Tibial nerve (tissue), 4 donors: ENCODE data around the gene LFNG. TPM values are rescaled to one million over a fixed set of nuclear protein-coding genes. Genes with fewer than 3 reads are reported as not detected.

Source experiments
- DNase-seq, 2 donors: peaks; one replicate each; pipeline ENCODE4 v3.0.0-alpha.2; 2019; ENCODE audit warnings: low spot score in 2 of 2
- H3K27ac ChIP-seq, 4 donors: fragments of 200-600 bp; sonication (generic) in 3 of 4; one replicate each; pipeline ENCODE4 v1.5.1; 2017 to 2019; ENCODE audit warnings: mild to moderate bottlenecking in 1 of 4
- H3K27me3 ChIP-seq, 2 donors: fragments of 200-600 bp; sonication (generic) in 1 of 2; one replicate each; pipeline versions ENCODE4 v1.5.1 to v1.6.0; 2017 to 2019
- H3K36me3 ChIP-seq, 3 donors: fragments of 200-600 bp; sonication (generic); one replicate each; pipeline ENCODE4 v1.5.1; 2018 to 2019
- H3K4me1 ChIP-seq, 4 donors: fragments of 200-600 bp; sonication (generic) in 3 of 4; one replicate each; pipeline ENCODE4 v1.5.1; 2017 to 2019
- H3K4me3 ChIP-seq, 4 donors: fragments of 200-600 bp; sonication (generic) in 3 of 4; one replicate each; pipeline ENCODE4 v1.5.1; 2017 to 2019; ENCODE audit warnings: mild to moderate bottlenecking in 1 of 4, moderate library complexity in 1 of 4
- H3K9me3 ChIP-seq, 4 donors: fragments of 200-600 bp; sonication (generic) in 3 of 4; one replicate each; pipeline ENCODE4 v1.5.1; 2017 to 2019
- EP300 ChIP-seq, 2 donors: sonication (generic); formaldehyde crosslinking; IDR thresholded peaks; one replicate each; pipeline ENCODE4 v1.6.1; 2017; ENCODE audit warnings: antibody characterized with exemption in 2 of 2, mild to moderate bottlenecking in 1 of 2
- POLR2A ChIP-seq, 2 donors: fragments of 450-650 bp; IDR thresholded peaks; one replicate each; pipeline ENCODE4 v1.6.1; 2017; ENCODE audit warnings: antibody characterized with exemption in 2 of 2, mild to moderate bottlenecking in 2 of 2, moderate library complexity in 2 of 2
- WGBS, 2 donors: methylation state at CpG; one replicate each; pipeline ENCODE4 v1.1.5; 2018; 5-methylcytosine and 5-hydroxymethylcytosine counted together
- total RNA-seq, 4 donors: library from RNA; depleted of rRNA; stranded (reverse); fragments of >200 nt; gene quantifications; one replicate each; pipeline ENCODE4 v1.1.0, GENCODE V29; 2016
- TF ChIP-seq, protein P1 (sequence below), 5 experiments: fragments of 200-600 bp in 3 of 5; fragments of 450-650 bp in 2 of 5; sonication (generic) in 3 of 5; IDR thresholded peaks; one replicate each; pipeline ENCODE4 v1.5.1; 2016 to 2019; ENCODE audit warnings: antibody characterized with exemption in 5 of 5, mild to moderate bottlenecking in 3 of 5, moderate library complexity in 2 of 5

LFNG gene
- total RNA-seq, 4 donors from 2014 or later = 8.8 to 21.6 (median 11.3) TPM

GRCh38 chr7:2496375-2496774 lies 23.2 kb upstream of the LFNG start:
- TF ChIP-seq POLR2A (IDR thresholded peaks at IDR 0.05) (no peak), EP300 (IDR thresholded peaks at IDR 0.05) (no peak)
- TF ChIP-seq, protein P1, sequence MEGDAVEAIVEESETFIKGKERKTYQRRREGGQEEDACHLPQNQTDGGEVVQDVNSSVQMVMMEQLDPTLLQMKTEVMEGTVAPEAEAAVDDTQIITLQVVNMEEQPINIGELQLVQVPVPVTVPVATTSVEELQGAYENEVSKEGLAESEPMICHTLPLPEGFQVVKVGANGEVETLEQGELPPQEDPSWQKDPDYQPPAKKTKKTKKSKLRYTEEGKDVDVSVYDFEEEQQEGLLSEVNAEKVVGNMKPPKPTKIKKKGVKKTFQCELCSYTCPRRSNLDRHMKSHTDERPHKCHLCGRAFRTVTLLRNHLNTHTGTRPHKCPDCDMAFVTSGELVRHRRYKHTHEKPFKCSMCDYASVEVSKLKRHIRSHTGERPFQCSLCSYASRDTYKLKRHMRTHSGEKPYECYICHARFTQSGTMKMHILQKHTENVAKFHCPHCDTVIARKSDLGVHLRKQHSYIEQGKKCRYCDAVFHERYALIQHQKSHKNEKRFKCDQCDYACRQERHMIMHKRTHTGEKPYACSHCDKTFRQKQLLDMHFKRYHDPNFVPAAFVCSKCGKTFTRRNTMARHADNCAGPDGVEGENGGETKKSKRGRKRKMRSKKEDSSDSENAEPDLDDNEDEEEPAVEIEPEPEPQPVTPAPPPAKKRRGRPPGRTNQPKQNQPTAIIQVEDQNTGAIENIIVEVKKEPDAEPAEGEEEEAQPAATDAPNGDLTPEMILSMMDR (IDR thresholded peaks at IDR 0.05) = no peak
- no peak for DNase-seq
- H3K27me3 ChIP-seq = peaks cover 0 to 44% of the 10 kb centered on the region in 2 donors
- 88 to 92% methylated on average over 8 to 9 of the region's 9 CpGs for WGBS, 2 donors
- H3K9me3 ChIP-seq = no peaks in the 10 kb centered on the region
- peaks cover 0 to 24% (median 0%) of the 10 kb centered on the region in 4 donors for H3K4me1 ChIP-seq
- no peak overlapping the region for H3K27ac ChIP-seq
- H3K36me3 ChIP-seq = no peaks in the 10 kb centered on the region
- H3K4me3 ChIP-seq = no peak overlapping the region

- Histone ChIP-seq H3K9me3 (no peaks in the 10 kb centered on the region), H3K4me3 (no peak overlapping the region), H3K27ac (no peak overlapping the region), H3K4me1 (peaks cover 0 to 24% (median 0%) of the 10 kb centered on the region in 4 donors), H3K36me3 (no peaks in the 10 kb centered on the region), H3K27me3 (peaks cover 0 to 44% of the 10 kb centered on the region in 2 donors)
- TF ChIP-seq, protein P1 (IDR thresholded peaks at IDR 0.05) = no peak
- TF ChIP-seq EP300 (IDR thresholded peaks at IDR 0.05) (no peak), POLR2A (IDR thresholded peaks at IDR 0.05) (no peak)
- 94 to 95% methylated on average over 3 of the region's 3 CpGs for WGBS, 2 donors
- no peak for DNase-seq
Measured at GRCh38 chr7:2497065-2497464, 22.5 kb upstream of the LFNG start.

- H3K27ac ChIP-seq = no peak overlapping the region
- no peak for DNase-seq
- no peak overlapping the region for H3K4me3 ChIP-seq
- WGBS, 2 donors = 38 to 41% methylated on average over 21 to 24 of the region's 25 CpGs
- peaks cover 0 to 24% (median 0%) of the 10 kb centered on the region in 4 donors for H3K4me1 ChIP-seq
- TF ChIP-seq, protein P1 (IDR thresholded peaks at IDR 0.05) = no peak
- no peak for TF ChIP-seq POLR2A (IDR thresholded peaks at IDR 0.05)
- TF ChIP-seq EP300 (IDR thresholded peaks at IDR 0.05) = no peak
- H3K36me3 ChIP-seq = no peaks in the 10 kb centered on the region
- no peaks in the 10 kb centered on the region for H3K9me3 ChIP-seq
- H3K27me3 ChIP-seq = peaks cover 0 to 48% of the 10 kb centered on the region in 2 donors
Measured at GRCh38 chr7:2497500-2498336, 21.9 kb upstream of the LFNG start.

- Histone ChIP-seq H3K27me3 (peaks cover 0 to 49% of the 10 kb centered on the region in 2 donors), H3K27ac (no peak overlapping the region), H3K4me1 (peaks cover 0 to 17% (median 0%) of the 10 kb centered on the region in 4 donors), H3K9me3 (no peaks in the 10 kb centered on the region), H3K36me3 (no peaks in the 10 kb centered on the region), H3K4me3 (no peak overlapping the region)
- WGBS, 2 donors = 59 to 88% methylated on average over 4 to 6 of the region's 6 CpGs
- TF ChIP-seq, protein P1 (IDR thresholded peaks at IDR 0.05) = no peak
- TF ChIP-seq POLR2A (IDR thresholded peaks at IDR 0.05) (no peak), EP300 (IDR thresholded peaks at IDR 0.05) (no peak)
- no peak for DNase-seq
Measured at GRCh38 chr7:2498708-2499107, 20.9 kb upstream of the LFNG start.

DNA sequence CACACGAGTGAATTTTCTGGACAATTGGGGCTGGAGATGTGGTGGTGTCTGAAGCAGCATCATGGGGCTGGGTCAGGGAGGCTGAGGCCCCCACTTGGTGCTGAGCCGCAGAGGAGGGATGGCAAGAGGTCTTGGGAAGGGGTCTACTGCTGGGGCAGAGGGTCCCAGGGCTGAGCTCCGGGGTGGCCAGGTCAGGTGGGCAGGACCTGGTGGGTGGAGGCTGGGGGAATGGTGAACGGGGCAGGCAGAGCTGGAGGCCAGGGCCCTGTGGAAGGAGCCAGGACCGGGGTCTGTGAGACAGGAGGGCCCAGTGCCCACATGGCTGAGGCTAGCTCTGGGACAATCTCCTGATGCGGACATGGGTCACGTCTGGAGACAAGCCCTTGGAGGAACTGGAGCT lies 20.4 kb upstream of the LFNG start:
- Histone ChIP-seq H3K4me3 (no peak overlapping the region), H3K36me3 (no peaks in the 10 kb centered on the region), H3K9me3 (no peaks in the 10 kb centered on the region), H3K27ac (no peak overlapping the region), H3K27me3 (peaks cover 0 to 49% of the 10 kb centered on the region in 2 donors), H3K4me1 (peaks cover 0 to 12% (median 0%) of the 10 kb centered on the region in 4 donors)
- no peak for DNase-seq
- 75 to 84% methylated on average over 7 of the region's 7 CpGs for WGBS, 2 donors
- TF ChIP-seq POLR2A (IDR thresholded peaks at IDR 0.05) (no peak), EP300 (IDR thresholded peaks at IDR 0.05) (no peak)
- TF ChIP-seq, protein P1 (IDR thresholded peaks at IDR 0.05) = no peak
